Left renal cortex interstitium (tissue), 4 donors: Measurements from ENCODE around the gene MIER1. TPM values are rescaled to one million over a fixed set of nuclear protein-coding genes. Genes with fewer than 3 reads are reported as not detected.
"Not testable (repeated sequence)": the region's sequence is repeated elsewhere in the genome, so short reads cannot be mapped to it uniquely, and the experiment has no call there.

Source experiments
- DNase-seq, 4 donors: peaks; one replicate each; pipeline ENCODE4 v3.0.0-alpha.2; 2013; ENCODE audit warnings: low read depth in 4 of 4, low spot score in 2 of 4, missing footprints in 1 of 4
- polyA plus RNA-seq, 4 donors: library from polyadenylated mRNA; unstranded; fragments of 120-200 nt; gene quantifications; one replicate each; pipeline ENCODE4 v1.2.1, GENCODE V29; 2013; ENCODE audit not compliant: insufficient read length in 4 of 4

Gene MIER1
- polyA plus RNA-seq: 10 to 100 TPM; 30.3 to 41.1 (median 38.2) TPM

GRCh38 chr1:66924756-66925557 lies at the start of gene MIER1, which contains the start of gene DNAI4:
TSS of gene MIER1 (plus strand) at chr1:66924990. CDS start at chr1:66925029, 39 bp downstream.
TSS of gene DNAI4 (minus strand) at chr1:66924856. CDS start at chr1:66924831, 25 bp downstream.
- peak; percentile 96 to 99 (median 97) for DNase-seq

GRCh38 chr1:66876664-66877063 lies 48.1 kb upstream of the MIER1 start:
- DNase-seq: no peak

GRCh38 chr1:66889030-66889429 lies 35.8 kb upstream of the MIER1 start:
- no peak for DNase-seq

- no peak for DNase-seq
These were observed 34.2 kb upstream of the MIER1 start for GRCh38 chr1:66890621-66891020.

- DNase-seq: no peak
These were observed 31.1 kb upstream of the MIER1 start for GRCh38 chr1:66893712-66894111.

- DNase-seq: not testable (repeated sequence)
These were observed 9.6 kb upstream of the MIER1 start for GRCh38 chr1:66915203-66915602.

- DNase-seq: no peak
These were observed 8.5 kb upstream of the MIER1 start for GRCh38 chr1:66916320-66916719.

GRCh38 chr1:66917476-66917875 lies 7.3 kb upstream of the MIER1 start:
- no peak for DNase-seq

GRCh38 chr1:66919063-66919462 lies 5.7 kb upstream of the MIER1 start:
- DNase-seq: no peak

- no peak for DNase-seq
These were observed 5.0 kb upstream of the MIER1 start for GRCh38 chr1:66919828-66920227.

GRCh38 chr1:66920543-66920942 lies 4.2 kb upstream of the MIER1 start:
- no peak for DNase-seq

GRCh38 chr1:66925558-66925910 lies 744 bp downstream of the MIER1 start:
- no peak for DNase-seq

GRCh38 chr1:66925944-66926343 lies 1.2 kb downstream of the MIER1 start:
- no peak for DNase-seq

GRCh38 chr1:66927528-66927927 lies 2.7 kb downstream of the MIER1 start:
- no peak for DNase-seq

- DNase-seq: no peak
These were observed 4.4 kb downstream of the MIER1 start for GRCh38 chr1:66929146-66929688.

- DNase-seq: peak in 1 of 4 donors; percentile 34
These were observed 4.9 kb downstream of the MIER1 start for GRCh38 chr1:66929691-66929998.

- DNase-seq: peak; percentile 81 to 90 (median 85)
These were observed 5.4 kb downstream of the MIER1 start for GRCh38 chr1:66929999-66930822.

- no peak for DNase-seq
These were observed 6.0 kb downstream of the MIER1 start for GRCh38 chr1:66930823-66931174.

GRCh38 chr1:66931590-66931989 lies 6.8 kb downstream of the MIER1 start:
- no peak for DNase-seq

- DNase-seq: no peak
These were observed 7.5 kb downstream of the MIER1 start for GRCh38 chr1:66932291-66932690.

GRCh38 chr1:66933887-66934700 lies 9.3 kb downstream of the MIER1 start:
- no peak for DNase-seq
